IMR-90 (cell line): ENCODE results near the gene OR1D5.

Source experiments
- BHLHE40 ChIP-seq: fragments of 150-350 bp; IDR thresholded peaks from 2 replicates; pipeline ENCODE4 v1.6.1; 2016; ENCODE audit warnings: mild to moderate bottlenecking, low read depth, low read length
- CEBPB ChIP-seq: IDR thresholded peaks from 2 replicates; pipeline ENCODE4 v1.6.1; 2012; ENCODE audit warnings: low read depth, low read length, improper control_type of control experiment
- MAFK ChIP-seq: IDR thresholded peaks from 2 replicates; pipeline ENCODE4 v1.6.1; 2012; ENCODE audit warnings: low read depth, low read length, improper control_type of control experiment
- MAZ ChIP-seq: IDR thresholded peaks from 2 replicates; pipeline ENCODE4 v1.6.1; 2012; ENCODE audit warnings: low read depth, mild to moderate bottlenecking, low read length, improper control_type of control experiment, moderate library complexity, borderline replicate concordance
- MXI1 ChIP-seq: IDR thresholded peaks from 2 replicates; pipeline ENCODE4 v1.6.1; 2012; ENCODE audit warnings: low read depth, mild to moderate bottlenecking, low read length, moderate library complexity, borderline replicate concordance
- RFX5 ChIP-seq: IDR thresholded peaks from 2 replicates; pipeline ENCODE4 v1.8.0; 2012; ENCODE audit warnings: low read depth, mild to moderate bottlenecking, low read length, moderate library complexity
- TF ChIP-seq, protein P1 (sequence below): conservative IDR thresholded peaks from 2 replicates; pipeline ENCODE4 v1.5.1; 2012; ENCODE audit warnings: mild to moderate bottlenecking, low read depth, low read length, improper control_type of control experiment

DNA sequence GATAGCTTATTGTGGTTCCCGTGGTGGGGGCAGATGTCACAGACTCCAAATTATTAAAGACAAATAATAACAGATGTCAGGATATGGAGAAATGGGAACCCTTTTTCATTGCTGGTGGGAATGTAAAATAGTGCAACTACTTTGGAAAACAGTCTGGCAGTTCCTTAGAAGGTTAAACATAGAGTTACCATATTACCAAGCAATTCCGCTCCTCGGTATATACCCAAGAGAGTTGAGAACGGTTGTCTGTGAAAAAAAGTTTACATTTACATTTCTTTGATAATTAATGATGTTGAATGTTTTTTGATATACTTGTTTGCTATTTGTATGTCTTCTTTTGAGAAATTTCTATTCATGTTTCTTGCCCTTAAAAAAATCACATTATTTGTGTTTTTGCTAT, 41.2 kb downstream of the OR1D5 start:
- no peak for TF ChIP-seq MAFK
- TF ChIP-seq MAZ = no peak
- TF ChIP-seq BHLHE40 = no peak
- TF ChIP-seq CEBPB = no peak
- TF ChIP-seq, protein P1, sequence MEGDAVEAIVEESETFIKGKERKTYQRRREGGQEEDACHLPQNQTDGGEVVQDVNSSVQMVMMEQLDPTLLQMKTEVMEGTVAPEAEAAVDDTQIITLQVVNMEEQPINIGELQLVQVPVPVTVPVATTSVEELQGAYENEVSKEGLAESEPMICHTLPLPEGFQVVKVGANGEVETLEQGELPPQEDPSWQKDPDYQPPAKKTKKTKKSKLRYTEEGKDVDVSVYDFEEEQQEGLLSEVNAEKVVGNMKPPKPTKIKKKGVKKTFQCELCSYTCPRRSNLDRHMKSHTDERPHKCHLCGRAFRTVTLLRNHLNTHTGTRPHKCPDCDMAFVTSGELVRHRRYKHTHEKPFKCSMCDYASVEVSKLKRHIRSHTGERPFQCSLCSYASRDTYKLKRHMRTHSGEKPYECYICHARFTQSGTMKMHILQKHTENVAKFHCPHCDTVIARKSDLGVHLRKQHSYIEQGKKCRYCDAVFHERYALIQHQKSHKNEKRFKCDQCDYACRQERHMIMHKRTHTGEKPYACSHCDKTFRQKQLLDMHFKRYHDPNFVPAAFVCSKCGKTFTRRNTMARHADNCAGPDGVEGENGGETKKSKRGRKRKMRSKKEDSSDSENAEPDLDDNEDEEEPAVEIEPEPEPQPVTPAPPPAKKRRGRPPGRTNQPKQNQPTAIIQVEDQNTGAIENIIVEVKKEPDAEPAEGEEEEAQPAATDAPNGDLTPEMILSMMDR = no peak
- no peak for TF ChIP-seq MXI1
- TF ChIP-seq RFX5 = no peak
